ENCODE results near the gene C4BPB. TPM values are rescaled to one million over a fixed set of nuclear protein-coding genes. Genes with fewer than 3 reads are reported as not detected.
A peak's percentile ranks its signal among the peaks of the same experiment; 100 is the strongest.

The C4BPB gene
- total and polyA plus RNA-seq, 2 of the 13 experiments (the other 11 are each of a cell fraction or from before 2014, with no cell fraction given) = 155 to 266 TPM

GRCh38 chr1:207052911-207053769 is 35.5 kb upstream of the C4BPB start, which contains the start of gene PFKFB2 (continued):
- TF ChIP-seq, protein P1, sequence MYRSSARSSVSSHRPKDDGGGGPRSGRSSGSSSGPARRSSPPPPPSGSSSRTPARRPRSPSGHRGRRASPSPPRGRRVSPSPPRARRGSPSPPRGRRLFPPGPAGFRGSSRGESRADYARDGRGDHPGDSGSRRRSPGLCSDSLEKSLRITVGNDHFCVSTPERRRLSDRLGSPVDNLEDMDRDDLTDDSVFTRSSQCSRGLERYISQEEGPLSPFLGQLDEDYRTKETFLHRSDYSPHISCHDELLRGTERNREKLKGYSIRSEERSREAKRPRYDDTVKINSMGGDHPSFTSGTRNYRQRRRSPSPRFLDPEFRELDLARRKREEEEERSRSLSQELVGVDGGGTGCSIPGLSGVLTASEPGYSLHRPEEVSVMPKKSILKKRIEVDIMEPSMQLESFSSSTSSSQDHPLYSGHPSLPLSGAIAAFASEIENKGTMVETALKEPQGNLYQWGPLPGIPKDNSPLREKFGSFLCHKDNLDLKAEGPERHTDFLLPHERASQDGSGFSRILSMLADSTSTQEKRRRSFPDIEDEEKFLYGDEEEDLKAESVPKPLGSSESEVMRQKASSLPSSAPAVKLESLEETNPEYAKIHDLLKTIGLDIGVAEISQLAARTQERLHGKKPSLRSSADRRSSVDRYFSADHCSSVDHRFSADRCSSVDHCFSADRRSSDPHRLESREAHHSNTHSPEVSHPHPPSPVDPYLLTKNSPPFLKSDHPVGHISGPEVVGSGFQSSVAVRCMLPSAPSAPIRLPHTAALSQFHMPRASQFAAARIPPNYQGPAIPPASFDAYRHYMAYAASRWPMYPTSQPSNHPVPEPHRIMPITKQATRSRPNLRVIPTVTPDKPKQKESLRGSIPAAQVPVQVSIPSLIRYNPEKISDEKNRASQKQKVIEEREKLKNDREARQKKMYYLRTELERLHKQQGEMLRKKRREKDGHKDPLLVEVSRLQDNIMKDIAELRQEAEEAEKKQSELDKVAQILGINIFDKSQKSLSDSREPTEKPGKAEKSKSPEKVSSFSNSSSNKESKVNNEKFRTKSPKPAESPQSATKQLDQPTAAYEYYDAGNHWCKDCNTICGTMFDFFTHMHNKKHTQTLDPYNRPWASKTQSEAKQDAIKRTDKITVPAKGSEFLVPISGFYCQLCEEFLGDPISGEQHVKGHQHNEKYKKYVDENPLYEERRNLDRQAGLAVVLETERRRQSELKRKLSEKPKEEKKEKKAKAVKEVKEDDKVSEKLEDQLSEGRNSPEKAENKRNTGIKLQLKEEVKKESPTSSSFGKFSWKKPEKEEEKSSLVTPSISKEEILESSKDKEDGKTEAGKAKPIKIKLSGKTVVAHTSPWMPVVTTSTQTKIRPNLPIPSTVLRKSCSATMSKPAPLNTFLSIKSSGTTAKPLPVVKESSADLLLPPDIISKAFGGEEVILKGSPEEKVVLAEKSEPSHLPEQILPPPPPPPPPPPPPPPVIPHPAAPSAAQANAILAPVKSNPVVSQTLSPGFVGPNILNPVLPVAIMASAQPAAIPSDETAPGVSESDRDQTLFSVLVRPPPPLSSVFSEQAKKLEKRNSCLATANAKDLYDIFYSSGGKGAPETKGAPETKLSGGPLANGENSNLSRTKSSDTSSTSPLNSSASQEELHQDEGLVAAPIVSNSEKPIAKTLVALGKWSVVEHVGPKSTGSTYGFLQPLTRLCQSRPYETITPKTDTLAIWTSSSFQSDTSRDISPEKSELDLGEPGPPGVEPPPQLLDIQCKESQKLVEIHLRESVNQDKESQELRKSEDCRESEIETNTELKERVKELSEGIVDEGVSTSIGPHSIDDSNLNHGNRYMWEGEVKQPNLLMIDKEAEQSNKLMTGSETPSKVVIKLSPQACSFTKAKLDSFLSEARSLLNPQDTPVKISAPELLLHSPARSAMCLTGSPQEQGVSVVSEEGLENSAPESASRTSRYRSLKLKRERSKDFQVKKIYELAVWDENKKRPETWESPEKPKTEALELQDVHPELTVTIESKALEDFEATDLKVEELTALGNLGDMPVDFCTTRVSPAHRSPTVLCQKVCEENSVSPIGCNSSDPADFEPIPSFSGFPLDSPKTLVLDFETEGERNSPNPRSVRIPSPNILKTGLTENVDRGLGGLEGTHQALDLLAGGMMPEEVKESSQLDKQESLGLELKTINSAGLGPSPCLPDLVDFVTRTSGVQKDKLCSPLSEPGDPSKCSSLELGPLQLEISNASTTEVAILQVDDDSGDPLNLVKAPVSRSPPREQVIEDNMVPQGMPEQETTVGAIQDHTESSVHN (CRISPR knock-in tag; IDR thresholded peaks at IDR 0.05) = no peak
- no peak for TF ChIP-seq ZNF3 (CRISPR knock-in tag; IDR thresholded peaks at IDR 0.05)
- peak; percentile 60; the same call in 1 of the 2 replicates for TF ChIP-seq KDM2A (CRISPR knock-in tag; IDR thresholded peaks at IDR 0.05; ENCODE audit: borderline replicate concordance, low read depth)
- TF ChIP-seq AKAP8 (CRISPR knock-in tag; IDR thresholded peaks at IDR 0.05) = no peak
- no peak for TF ChIP-seq KDM5A (IDR thresholded peaks at IDR 0.05; ENCODE audit: borderline replicate concordance, low read length)
- TF ChIP-seq SMARCE1 (IDR thresholded peaks at IDR 0.05; ENCODE audit: borderline replicate concordance) = no peak
- peak; percentile 45; the same call in 1 of the 2 replicates for TF ChIP-seq THAP9 (CRISPR knock-in tag; IDR thresholded peaks at IDR 0.05; ENCODE audit: borderline replicate concordance)
- peak; percentile 51; the same call in 1 of the 2 replicates for TF ChIP-seq ZNF350 (CRISPR knock-in tag; IDR thresholded peaks at IDR 0.05; ENCODE audit: borderline replicate concordance, low read depth)
- no peak for TF ChIP-seq ZNF326 (CRISPR knock-in tag; IDR thresholded peaks at IDR 0.05; ENCODE audit: borderline replicate concordance)
- TF ChIP-seq, protein P2, sequence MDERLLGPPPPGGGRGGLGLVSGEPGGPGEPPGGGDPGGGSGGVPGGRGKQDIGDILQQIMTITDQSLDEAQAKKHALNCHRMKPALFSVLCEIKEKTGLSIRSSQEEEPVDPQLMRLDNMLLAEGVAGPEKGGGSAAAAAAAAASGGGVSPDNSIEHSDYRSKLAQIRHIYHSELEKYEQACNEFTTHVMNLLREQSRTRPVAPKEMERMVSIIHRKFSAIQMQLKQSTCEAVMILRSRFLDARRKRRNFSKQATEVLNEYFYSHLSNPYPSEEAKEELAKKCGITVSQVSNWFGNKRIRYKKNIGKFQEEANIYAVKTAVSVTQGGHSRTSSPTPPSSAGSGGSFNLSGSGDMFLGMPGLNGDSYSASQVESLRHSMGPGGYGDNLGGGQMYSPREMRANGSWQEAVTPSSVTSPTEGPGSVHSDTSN (CRISPR knock-in tag; IDR thresholded peaks at IDR 0.05) = no peak
- no peak for TF ChIP-seq MLX (CRISPR knock-in tag; IDR thresholded peaks at IDR 0.05)
- no peak for TF ChIP-seq ZNF513 (CRISPR knock-in tag; conservative IDR thresholded peaks at IDR 0.05)
- TF ChIP-seq FOXK2 (IDR thresholded peaks at IDR 0.05) = no peak
- no peak for TF ChIP-seq ZNF431 (CRISPR knock-in tag; IDR thresholded peaks at IDR 0.05; ENCODE audit: borderline replicate concordance, low read depth)
